Heart left ventricle (tissue), 11 donors: ENCODE data around the gene UMODL1. TPM values are rescaled to one million over a fixed set of nuclear protein-coding genes. Genes with fewer than 3 reads are reported as not detected.

Experiments used
- polyA plus RNA-seq, 2 donors: library from polyadenylated mRNA; stranded (reverse); fragments of 200-250 nt; gene quantifications; one replicate each; pipeline ENCODE4 v1.2.3, GENCODE V29; 2013
- total RNA-seq, 9 donors: library from RNA; depleted of rRNA in 2 of 9; stranded (reverse); fragments of >200 nt in 2 of 9; fragmentation: NEBNext Ultra II Directional in 3 of 9; extraction: Animal tissue kit (Norgen Biotek cat#: 25700) in 3 of 9; gene quantifications; one replicate each; pipeline versions ENCODE4 v1.1.0 to v1.2.4, GENCODE V29; 2016 to 2023
- donor health status: ischemic (EF 13 %, LVEDD 7.1; RV severe dilation, severe dysfunction).
- donor health status: healthy with polysubstance abuse.
- donor health status: DM: no; HTN: yes; CAD: no.
- donor health status: DM: no; HTN: no; CAD: no.
- donor health status: ischemic (EF 25% LVEDD 5.7; RV mildly dilated, moderate dysfunction).
- donor health status: healthy.
- donor health status: DM: yes; HTN: yes; CAD: no.
- donor health status: PGD.
- donor health status: nonischemic (EF 23%, LVEDD 6.1; RV moderate dilation, normal function).

UMODL1 gene
- total and polyA plus RNA-seq, 11 donors: 0.07 to 0.19 TPM; not detected in 9

Other genes with a start within 250 kb of the UMODL1 start
- gene PRDM15, start 192.0 kb upstream of the UMODL1 start, total RNA-seq: 1 to 10 TPM; 2.1 to 6.3 (median 2.9) TPM
- 1 to 10 TPM; 2.2 to 2.3 TPM for gene PRDM15, start 192.0 kb upstream of the UMODL1 start, polyA plus RNA-seq
- gene C2CD2, start 117.3 kb upstream of the UMODL1 start, total RNA-seq: 10 to 100 TPM in 3 of 9 donors, 1 to 10 TPM in 6; 3.8 to 13.9 (median 7.8) TPM
- gene C2CD2, start 117.3 kb upstream of the UMODL1 start, polyA plus RNA-seq: 1 to 10 TPM; 3.8 to 5.3 TPM
- 10 to 100 TPM in 1 of 9 donors, 1 to 10 TPM in 8; 4.3 to 10.2 (median 6.2) TPM for gene ZBTB21, start 61.0 kb upstream of the UMODL1 start, total RNA-seq
- gene ZBTB21, start 61.0 kb upstream of the UMODL1 start, polyA plus RNA-seq: 1 to 10 TPM; 1.2 to 2.5 TPM
- gene ABCG1, start 147.8 kb downstream of the UMODL1 start, total RNA-seq: 10 to 100 TPM in 7 of 9 donors, 1 to 10 TPM in 2; 3.3 to 25.3 (median 13.5) TPM
- 10 to 100 TPM in 1 of 2 donors, 1 to 10 TPM in 1; 7.2 to 21.7 TPM for gene ABCG1, start 147.8 kb downstream of the UMODL1 start, polyA plus RNA-seq
- 10 to 100 TPM in 1 of 9 donors, 1 to 10 TPM in 6, under 1 TPM in 2; 0.75 to 10.8 (median 2.8) TPM for gene TFF3, start 244.1 kb downstream of the UMODL1 start, total RNA-seq
- 1 to 10 TPM; 3.0 to 3.5 TPM for gene TFF3, start 244.1 kb downstream of the UMODL1 start, polyA plus RNA-seq